ENCODE data around the gene IL1R1. TPM values are rescaled to one million over a fixed set of nuclear protein-coding genes. Genes with fewer than 3 reads are reported as not detected.

Gene IL1R1
- total RNA-seq, 3 donors from 2014 or later = 17.8 to 40.1 (median 39.1) TPM

- DNase-seq (no peak), ATAC-seq (no peak)
- peaks cover 18% of the 10 kb centered on the region for H3K4me1 ChIP-seq (ENCODE audit: low read depth)
- H3K36me3 ChIP-seq (ENCODE audit: low read depth) = no peaks in the 10 kb centered on the region
- no peaks in the 10 kb centered on the region for H3K9me3 ChIP-seq
- H3K4me3 ChIP-seq = no peak overlapping the region
- TF ChIP-seq CTCF (IDR thresholded peaks at IDR 0.05) = no peak
- intact Hi-C loops (cut with DNase I, micrococcal nuclease) = no loop called here
Measured at GRCh38 chr2:102110171-102110570, 32.4 kb upstream of the IL1R1 start.

- H3K4me3 ChIP-seq = no peak overlapping the region
- H3K9me3 ChIP-seq = no peaks in the 10 kb centered on the region
- DNase-seq = no peak
- TF ChIP-seq CTCF (IDR thresholded peaks at IDR 0.05) = no peak
- H3K36me3 ChIP-seq (ENCODE audit: low read depth) = no peaks in the 10 kb centered on the region
- no peak for ATAC-seq
- intact Hi-C loops (cut with DNase I, micrococcal nuclease) = no loop called here
- peaks cover 12% of the 10 kb centered on the region for H3K4me1 ChIP-seq (ENCODE audit: low read depth)
Measured at GRCh38 chr2:102110596-102111334, 31.8 kb upstream of the IL1R1 start.

GRCh38 chr2:102111823-102112222 is 30.7 kb upstream of the IL1R1 start:
- Histone ChIP-seq H3K36me3 (ENCODE audit: low read depth) (no peaks in the 10 kb centered on the region), H3K4me1 (ENCODE audit: low read depth) (peaks cover 8% of the 10 kb centered on the region), H3K4me3 (no peak overlapping the region), H3K9me3 (no peaks in the 10 kb centered on the region)
- intact Hi-C loops (cut with DNase I, micrococcal nuclease) = no loop called here
- TF ChIP-seq CTCF (IDR thresholded peaks at IDR 0.05) = no peak
- DNase-seq (no peak), ATAC-seq (no peak)

- peak; percentile 49 for ATAC-seq
- H3K4me1 ChIP-seq (ENCODE audit: low read depth) = peaks cover 8% of the 10 kb centered on the region
- DNase-seq = no peak
- TF ChIP-seq CTCF (IDR thresholded peaks at IDR 0.05) = no peak
- no peaks in the 10 kb centered on the region for H3K9me3 ChIP-seq
- intact Hi-C loops (cut with DNase I, micrococcal nuclease) = no loop called here
- H3K4me3 ChIP-seq = no peak overlapping the region
- no peaks in the 10 kb centered on the region for H3K36me3 ChIP-seq (ENCODE audit: low read depth)
Measured at GRCh38 chr2:102112271-102112670, 30.3 kb upstream of the IL1R1 start.

GRCh38 chr2:102112692-102113665 is 29.6 kb upstream of the IL1R1 start:
- no peak for ATAC-seq
- no peak for TF ChIP-seq CTCF (IDR thresholded peaks at IDR 0.05)
- intact Hi-C loops (cut with DNase I, micrococcal nuclease) = no loop called here
- no peak for DNase-seq
- no peaks in the 10 kb centered on the region for H3K36me3 ChIP-seq (ENCODE audit: low read depth)
- no peak overlapping the region for H3K4me3 ChIP-seq
- H3K4me1 ChIP-seq (ENCODE audit: low read depth) = peaks cover 4% of the 10 kb centered on the region
- no peaks in the 10 kb centered on the region for H3K9me3 ChIP-seq

Data from mucosa of descending colon (tissue), 3 donors.